Heart right ventricle (tissue), 16 donors: ENCODE measurements around the gene EXOC2. TPM values are rescaled to one million over a fixed set of nuclear protein-coding genes. Genes with fewer than 3 reads are reported as not detected.

ENCODE experiments used
- ATAC-seq, 8 donors: fragments of 200-7000 bp; cut with Tn5 transposase; one replicate each; pipeline ENCODE4 v1.9.1; 2020; ENCODE audit warnings: mild to moderate bottlenecking in 8 of 8, moderate library complexity in 8 of 8, moderate number of reproducible peaks in 1 of 8
- DNase-seq, 2 donors: peaks; one replicate each; pipeline ENCODE4 v3.0.0-alpha.2; 2020
- H3K27ac ChIP-seq, 10 donors: fragments of 200-600 bp; sonication (generic) in 2 of 10; one replicate each; pipeline versions ENCODE4 v1.5.0 to v1.8.0; 2020 to 2022; ENCODE audit warnings: mild to moderate bottlenecking in 3 of 10
- H3K27me3 ChIP-seq, 7 donors: fragments of 200-600 bp; one replicate each; pipeline ENCODE4 v1.8.0; 2021 to 2022; ENCODE audit warnings: mild to moderate bottlenecking in 2 of 7
- H3K36me3 ChIP-seq, 9 donors: fragments of 200-600 bp; sonication (generic) in 1 of 9; one replicate each; pipeline versions ENCODE4 v1.5.0 to v1.8.0; 2020 to 2022; ENCODE audit warnings: mild to moderate bottlenecking in 2 of 9
- H3K4me1 ChIP-seq, 9 donors: fragments of 200-600 bp; sonication (generic) in 1 of 9; one replicate each; pipeline versions ENCODE4 v1.5.0 to v1.8.0; 2020 to 2022; ENCODE audit warnings: mild to moderate bottlenecking in 4 of 9
- H3K4me3 ChIP-seq, 10 donors: fragments of 200-600 bp; sonication (generic) in 2 of 10; one replicate each; pipeline versions ENCODE4 v1.5.0 to v1.8.0; 2020 to 2022; ENCODE audit warnings: mild to moderate bottlenecking in 7 of 10, moderate library complexity in 2 of 10
- H3K9me3 ChIP-seq, 11 donors: fragments of 200-600 bp in 10 of 11; sonication (generic) in 2 of 11; one replicate each; pipeline versions ENCODE4 v1.5.0 to v1.8.0; 2013 to 2022; ENCODE audit warnings: mild to moderate bottlenecking in 2 of 11, control low read depth in 1 of 11, moderate library complexity in 1 of 11
- CTCF ChIP-seq, 9 donors: fragments of 200-600 bp; sonication (generic) in 2 of 9; IDR thresholded peaks; one replicate each; pipeline versions ENCODE4 v1.5.0 to v1.8.0; 2021 to 2022; ENCODE audit warnings: antibody characterized with exemption in 9 of 9, mild to moderate bottlenecking in 5 of 9, moderate library complexity in 1 of 9
- WGBS, 2 donors: extraction: QIAGEN DNeasy Blood & Tissue Kit; methylation state at CpG; one replicate each; pipeline ENCODE4 v1.1.7; 2013; ENCODE audit warnings: inconsistent platforms in 1 of 2; 5-methylcytosine and 5-hydroxymethylcytosine counted together
- intact Hi-C, 10 donors: fragments of 100-400 bp; cut with DNase I; formaldehyde crosslinking; loops; one replicate each; pipeline versions ENCODE4 v1.11.1 to v1.14.2; 2022
- polyA plus RNA-seq, 2 donors: library from polyadenylated mRNA; stranded (reverse); fragments of 200-250 nt; gene quantifications; one replicate each; pipeline ENCODE4 v1.2.3, GENCODE V29; 2013
- total RNA-seq, 10 donors: library from RNA; stranded (reverse); fragmentation: NEBNext Ultra II Directional in 3 of 10; extraction: Animal tissue kit (Norgen Biotek cat#: 25700) in 3 of 10; gene quantifications; one replicate each; pipeline versions ENCODE4 v1.2.1 to v1.2.4, GENCODE V29; 2021 to 2023
- donor health status: Arrhythmogenic right ventricular cardiomyopathy.
- donor health status: ischemic (EF 13 %, LVEDD 7.1; RV severe dilation, severe dysfunction).
- donor health status: healthy with polysubstance abuse.
- donor health status: DM: no; HTN: yes; CAD: no.
- donor health status: DM: no; HTN: no; CAD: no.
- donor health status: ischemic (EF 25% LVEDD 6.9; RV normal size, moderate dysfunction).
- donor health status: ischemic (EF 25% LVEDD 5.7; RV mildly dilated, moderate dysfunction).
- donor health status: healthy.
- donor health status: DM: yes; HTN: yes; CAD: no.
- donor health status: Ischemic cardiomyopathy.
- donor health status: ischemic (EF 35%, LVEDD 5.7; RV mildly dilated, moderate dysfunction).
- donor health status: nonischemic (EF 11% LVEDD 7.7; RV severe dilation, severe dysfunction).
- donor health status: DM: yes; HTN: yes; CAD: no.
- donor health status: PGD.
- donor health status: ischemic (EF 29% LVEDD 5.4; RV normal size, mild dysfunction).
- donor health status: nonischemic (EF 23%, LVEDD 6.1; RV moderate dilation, normal function).

EXOC2 gene
- total and polyA plus RNA-seq, 12 donors, result 4.0 to 18.4 (median 12.9) TPM

GRCh38 chr6:708237-708598 is 15.3 kb upstream of the EXOC2 start:
- no peaks in the 10 kb centered on the region for H3K9me3 ChIP-seq
- H3K4me3 ChIP-seq, result no peak overlapping the region
- H3K27me3 ChIP-seq, result peaks cover 0 to 11% (median 0%) of the 10 kb centered on the region in 7 donors
- no peak overlapping the region for H3K27ac ChIP-seq
- peaks cover 0 to 20% (median 12%) of the 10 kb centered on the region in 9 donors for H3K4me1 ChIP-seq
- intact Hi-C loops, result no loop called here
- DNase-seq, result no peak
- TF ChIP-seq CTCF (IDR thresholded peaks at IDR 0.05), result no peak
- H3K36me3 ChIP-seq, result no peaks in the 10 kb centered on the region
- WGBS, 2 donors, result 88 to 91% methylated on average over 6 of the region's 6 CpGs
- no peak for ATAC-seq

DNA sequence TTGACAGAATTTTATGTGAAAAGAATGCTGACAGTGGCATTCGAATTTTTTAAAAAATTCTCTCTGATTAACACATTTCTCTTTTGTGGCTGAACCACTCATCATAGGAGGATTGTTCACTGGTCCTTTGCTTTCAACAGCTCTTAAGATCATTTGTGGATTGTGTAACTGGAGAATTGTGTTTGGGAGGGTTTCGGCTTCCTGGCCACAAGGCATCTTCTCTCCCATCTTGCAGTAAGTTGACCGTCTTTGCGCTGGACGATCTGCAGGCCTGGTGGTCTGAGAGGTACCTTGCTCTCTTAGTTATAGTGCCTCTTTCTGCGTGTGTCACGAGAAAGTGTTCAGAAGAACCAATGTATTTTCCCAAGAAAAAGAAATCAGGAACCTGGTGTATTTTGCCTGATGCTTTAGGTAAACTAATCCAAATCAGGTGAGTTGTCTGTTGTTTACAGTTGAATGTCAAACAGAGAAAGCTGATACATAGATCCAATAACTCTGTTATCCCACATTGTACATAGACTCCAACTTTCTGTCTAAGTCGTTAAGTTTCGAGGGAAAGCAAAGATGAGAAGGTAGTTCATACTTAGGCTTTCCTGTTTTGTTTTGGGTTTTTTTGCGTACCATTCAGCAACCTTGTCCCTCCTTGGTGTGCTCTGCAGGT is 14.8 kb upstream of the EXOC2 start:
- H3K4me1 ChIP-seq, result peaks cover 0 to 20% (median 12%) of the 10 kb centered on the region in 9 donors
- H3K9me3 ChIP-seq, result no peaks in the 10 kb centered on the region
- ATAC-seq (no peak), DNase-seq (no peak)
- peaks cover 0 to 11% (median 0%) of the 10 kb centered on the region in 7 donors for H3K27me3 ChIP-seq
- WGBS, 2 donors, result 93 to 94% methylated on average over 10 of the region's 10 CpGs
- H3K27ac ChIP-seq, result no peak overlapping the region
- intact Hi-C loops, result no loop called here
- H3K4me3 ChIP-seq, result no peak overlapping the region
- no peaks in the 10 kb centered on the region for H3K36me3 ChIP-seq
- no peak for TF ChIP-seq CTCF (IDR thresholded peaks at IDR 0.05)

DNA sequence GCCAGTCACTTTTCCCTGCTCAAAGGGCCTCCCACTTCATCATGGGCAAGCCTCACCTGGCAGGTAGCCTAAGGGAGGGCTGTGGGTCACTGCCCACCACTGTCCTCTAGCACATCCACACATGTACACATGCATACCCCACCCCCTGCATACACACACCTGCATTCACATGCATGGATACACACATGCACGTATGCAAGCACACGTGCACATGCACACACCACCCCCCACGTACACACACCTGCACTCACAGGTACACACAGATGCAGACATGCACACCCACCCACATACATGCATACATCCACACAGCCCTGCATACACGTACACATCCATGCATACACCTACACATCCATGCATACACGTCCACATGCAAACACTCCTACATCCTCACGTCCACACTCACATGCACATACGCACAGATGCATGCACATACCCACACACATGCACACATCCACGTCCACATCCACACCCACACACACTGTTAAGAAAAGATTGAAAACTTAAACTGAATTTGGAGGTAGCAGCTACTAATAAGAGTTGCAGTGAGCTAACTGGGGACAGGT is 14.0 kb upstream of the EXOC2 start:
- H3K27me3 ChIP-seq, result peaks cover 0 to 11% (median 0%) of the 10 kb centered on the region in 7 donors
- DNase-seq, result no peak
- 90 to 91% methylated on average over 8 of the region's 8 CpGs for WGBS, 2 donors

DNA sequence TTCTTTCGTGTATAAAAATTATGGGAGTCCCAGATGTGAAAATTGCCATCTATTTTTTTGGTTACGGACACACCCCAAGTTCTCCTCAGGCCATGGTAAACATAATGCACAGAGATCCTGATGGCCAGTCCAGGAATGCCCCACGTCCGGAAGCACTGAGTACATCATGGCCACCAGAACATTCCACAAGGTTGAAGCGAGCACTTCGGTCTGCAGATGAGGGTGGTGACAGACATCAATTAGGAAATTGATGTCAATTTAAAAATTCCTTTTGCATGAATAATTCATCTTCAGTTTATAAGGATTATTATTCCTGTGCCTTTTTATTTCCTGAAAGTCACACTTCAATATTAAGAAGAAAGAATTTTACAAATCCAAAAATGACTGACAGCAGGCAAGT is 13.2 kb upstream of the EXOC2 start:
- TF ChIP-seq CTCF (IDR thresholded peaks at IDR 0.05), result no peak
- Histone ChIP-seq H3K4me1 (peaks cover 0 to 11% (median 5%) of the 10 kb centered on the region in 9 donors), H3K27ac (no peak overlapping the region), H3K9me3 (no peaks in the 10 kb centered on the region), H3K36me3 (no peaks in the 10 kb centered on the region), H3K27me3 (peaks cover 0 to 11% (median 0%) of the 10 kb centered on the region in 7 donors), H3K4me3 (no peak overlapping the region)
- no peak for DNase-seq
- ATAC-seq, result no peak
- intact Hi-C loops, result no loop called here
- WGBS, 2 donors, result 82 to 85% methylated on average over 6 of the region's 6 CpGs

More for the DNA sequence above, 14.0 kb upstream of the EXOC2 start:
- H3K27ac ChIP-seq, result no peak overlapping the region
- no peaks in the 10 kb centered on the region for H3K36me3 ChIP-seq
- intact Hi-C loops, result no loop called here
- peak in 1 of 8 donors; percentile 19 for ATAC-seq
- no peak overlapping the region for H3K4me3 ChIP-seq
- peaks cover 0 to 18% (median 12%) of the 10 kb centered on the region in 9 donors for H3K4me1 ChIP-seq
- no peaks in the 10 kb centered on the region for H3K9me3 ChIP-seq
- no peak for TF ChIP-seq CTCF (IDR thresholded peaks at IDR 0.05)
